HL-60 (cell line): Measurements from ENCODE around the gene DPYSL5.

Source experiments
- GABPA ChIP-seq: IDR thresholded peaks from 2 replicates; pipeline ENCODE4 v1.6.1; 2012; ENCODE audit warnings: low read depth
- POLR2AphosphoS5 ChIP-seq: IDR thresholded peaks from 2 replicates; pipeline ENCODE4 v1.6.1; 2012; ENCODE audit warnings: low read depth
- TF ChIP-seq, protein P1 (sequence below): IDR thresholded peaks from one replicate; pipeline ENCODE4 v1.5.1; 2011; ENCODE audit warnings: low read length, control low read depth, inconsistent platforms; ENCODE audit not compliant: insufficient read depth

GRCh38 chr2:26848336-26849055 lies 564 bp downstream of the DPYSL5 start:
- TF ChIP-seq, protein P1, sequence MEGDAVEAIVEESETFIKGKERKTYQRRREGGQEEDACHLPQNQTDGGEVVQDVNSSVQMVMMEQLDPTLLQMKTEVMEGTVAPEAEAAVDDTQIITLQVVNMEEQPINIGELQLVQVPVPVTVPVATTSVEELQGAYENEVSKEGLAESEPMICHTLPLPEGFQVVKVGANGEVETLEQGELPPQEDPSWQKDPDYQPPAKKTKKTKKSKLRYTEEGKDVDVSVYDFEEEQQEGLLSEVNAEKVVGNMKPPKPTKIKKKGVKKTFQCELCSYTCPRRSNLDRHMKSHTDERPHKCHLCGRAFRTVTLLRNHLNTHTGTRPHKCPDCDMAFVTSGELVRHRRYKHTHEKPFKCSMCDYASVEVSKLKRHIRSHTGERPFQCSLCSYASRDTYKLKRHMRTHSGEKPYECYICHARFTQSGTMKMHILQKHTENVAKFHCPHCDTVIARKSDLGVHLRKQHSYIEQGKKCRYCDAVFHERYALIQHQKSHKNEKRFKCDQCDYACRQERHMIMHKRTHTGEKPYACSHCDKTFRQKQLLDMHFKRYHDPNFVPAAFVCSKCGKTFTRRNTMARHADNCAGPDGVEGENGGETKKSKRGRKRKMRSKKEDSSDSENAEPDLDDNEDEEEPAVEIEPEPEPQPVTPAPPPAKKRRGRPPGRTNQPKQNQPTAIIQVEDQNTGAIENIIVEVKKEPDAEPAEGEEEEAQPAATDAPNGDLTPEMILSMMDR, result no peak
- no peak for TF ChIP-seq POLR2AphosphoS5
- no peak for TF ChIP-seq GABPA
